Measurements from ENCODE around the gene NXF2.

- TF ChIP-seq, protein P1, sequence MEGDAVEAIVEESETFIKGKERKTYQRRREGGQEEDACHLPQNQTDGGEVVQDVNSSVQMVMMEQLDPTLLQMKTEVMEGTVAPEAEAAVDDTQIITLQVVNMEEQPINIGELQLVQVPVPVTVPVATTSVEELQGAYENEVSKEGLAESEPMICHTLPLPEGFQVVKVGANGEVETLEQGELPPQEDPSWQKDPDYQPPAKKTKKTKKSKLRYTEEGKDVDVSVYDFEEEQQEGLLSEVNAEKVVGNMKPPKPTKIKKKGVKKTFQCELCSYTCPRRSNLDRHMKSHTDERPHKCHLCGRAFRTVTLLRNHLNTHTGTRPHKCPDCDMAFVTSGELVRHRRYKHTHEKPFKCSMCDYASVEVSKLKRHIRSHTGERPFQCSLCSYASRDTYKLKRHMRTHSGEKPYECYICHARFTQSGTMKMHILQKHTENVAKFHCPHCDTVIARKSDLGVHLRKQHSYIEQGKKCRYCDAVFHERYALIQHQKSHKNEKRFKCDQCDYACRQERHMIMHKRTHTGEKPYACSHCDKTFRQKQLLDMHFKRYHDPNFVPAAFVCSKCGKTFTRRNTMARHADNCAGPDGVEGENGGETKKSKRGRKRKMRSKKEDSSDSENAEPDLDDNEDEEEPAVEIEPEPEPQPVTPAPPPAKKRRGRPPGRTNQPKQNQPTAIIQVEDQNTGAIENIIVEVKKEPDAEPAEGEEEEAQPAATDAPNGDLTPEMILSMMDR (IDR thresholded peaks at IDR 0.05; ENCODE audit: low read depth, low read length), result no peak
- no peak for TF ChIP-seq POLR2A (IDR thresholded peaks at IDR 0.05; ENCODE audit: extremely low read depth, insufficient read length)
- TF ChIP-seq MAX (IDR thresholded peaks at IDR 0.05; ENCODE audit: low read depth, low read length), result no peak
Observed at GRCh38 chrX:102338162-102338561, 91.2 kb downstream of the NXF2 start.

All from NB4 (cell line).